GM12874 (cell line): ENCODE data around the gene RSPH10B.
A peak's percentile ranks its signal among the peaks of the same experiment; 100 is the strongest.
"Not testable (repeated sequence)": the region's sequence is repeated elsewhere in the genome, so short reads cannot be mapped to it uniquely, and the experiment has no call there.

Experiments
- CTCF ChIP-seq: IDR thresholded peaks from 2 replicates; pipeline ENCODE4 v1.5.1; 2011; ENCODE audit warnings: low read depth, mild to moderate bottlenecking, control low read depth, low read length, moderate library complexity; ENCODE audit not compliant: insufficient read depth

The RSPH10B gene

GRCh38 chr7:5970347-5970911 lies at the start of gene RSPH10B:
RSPH10B (minus strand) TSS chr7:5970689; CDS start chr7:5967116, 3,573 bp downstream.
- TF ChIP-seq CTCF: not testable (repeated sequence)

- TF ChIP-seq CTCF: no peak
Observed at GRCh38 chr7:6016653-6016966, 46.1 kb upstream of the RSPH10B start.

GRCh38 chr7:6015917-6016652 lies 45.6 kb upstream of the RSPH10B start:
- TF ChIP-seq CTCF: no peak

GRCh38 chr7:6012355-6013104 lies 42.0 kb upstream of the RSPH10B start:
- no peak for TF ChIP-seq CTCF

DNA sequence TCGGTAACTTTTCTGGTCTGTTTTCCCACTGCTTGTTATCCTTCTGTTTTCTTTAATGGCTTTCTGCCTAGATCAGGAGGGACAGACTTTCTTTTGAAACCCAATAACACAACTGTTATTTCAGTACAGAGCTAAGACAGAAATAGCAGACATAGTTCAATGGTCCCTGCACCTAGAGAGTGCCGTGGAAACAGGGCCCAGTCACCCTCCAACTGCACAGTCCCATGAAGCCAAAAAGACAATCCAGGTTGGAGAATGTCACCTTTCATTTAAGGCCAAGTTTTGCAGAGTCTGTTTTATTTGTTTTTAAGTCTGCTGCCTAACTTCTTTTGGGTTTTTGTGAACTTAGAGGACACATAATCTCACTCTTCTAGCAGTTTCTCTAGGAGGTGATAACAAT lies 41.1 kb upstream of the RSPH10B start:
- TF ChIP-seq CTCF: no peak

GRCh38 chr7:6008668-6009611 lies 38.5 kb upstream of the RSPH10B start, which contains the start of the genes AIMP2 and PMS2:
AIMP2 (plus strand) TSS chr7:6009272; CDS start chr7:6009364, 92 bp downstream.
PMS2 (minus strand) TSS chr7:6009049; CDS start chr7:6009019, 30 bp downstream.
- peak; percentile 35 for TF ChIP-seq CTCF

- no peak for TF ChIP-seq CTCF
Observed at GRCh38 chr7:6007386-6007785, 36.9 kb upstream of the RSPH10B start.
